ENCODE data around the gene PLXNA2. TPM values are rescaled to one million over a fixed set of nuclear protein-coding genes. Genes with fewer than 3 reads are reported as not detected.

Gene PLXNA2
- total and polyA plus RNA-seq, 2 of the 8 experiments (the other 6 are each of a cell fraction or from before 2014, with no cell fraction given), result 0.33 to 1.5 TPM

DNA sequence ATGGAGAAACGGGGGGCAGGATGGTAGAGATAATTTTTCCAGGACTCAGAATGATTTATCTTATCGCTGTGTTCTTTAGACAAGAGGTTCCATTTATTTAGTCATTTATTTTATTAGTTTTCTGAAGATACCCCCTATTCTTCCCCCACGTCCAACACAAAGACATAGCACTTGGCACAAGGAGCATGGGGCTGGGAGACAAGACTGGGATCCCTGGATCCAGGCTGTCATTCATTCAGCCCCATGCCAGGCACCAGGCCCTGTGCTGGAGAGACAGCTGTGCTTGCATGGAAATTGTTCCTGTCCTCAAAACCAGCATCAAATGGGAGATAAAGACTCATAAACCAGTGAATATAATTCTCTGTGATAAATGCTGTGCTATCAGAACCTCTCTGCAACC is 27.1 kb upstream of the PLXNA2 start:
- Histone ChIP-seq H2BK20ac (ENCODE audit: low read length) (no peak overlapping the region), H3K79me2 (ENCODE audit: control insufficient read depth in 1 of 2, insufficient read depth in 2 of 2, low read length in 2 of 2) (no peaks in the 10 kb centered on the region), H4K8ac (ENCODE audit: extremely low read depth, insufficient read depth, low read length) (no peak overlapping the region), H2BK12ac (ENCODE audit: low read depth, low read length) (no peak overlapping the region), H2BK15ac (ENCODE audit: low read length) (no peak overlapping the region), H4K91ac (replicated peaks; ENCODE audit: insufficient read length, low read length) (no peak overlapping the region), H3K14ac (ENCODE audit: insufficient read length) (no peak overlapping the region), H3K36me3 (ENCODE audit: control insufficient read depth in 2 of 4, insufficient read depth in 4 of 4, low read length in 3 of 4) (no peaks in the 10 kb centered on the region), H3K4me2 (ENCODE audit: insufficient read depth in 1 of 2, low read depth in 2 of 2, low read length in 2 of 2) (no peak overlapping the region), H3K4me3 (ENCODE audit: extremely low read depth in 1 of 4, insufficient read depth in 2 of 4, low read depth in 3 of 4, low read length in 4 of 4) (no peak overlapping the region), H4K20me1 (replicated peaks in 1 of 2; ENCODE audit: control insufficient read depth in 1 of 2, insufficient read depth in 2 of 2, low read length in 2 of 2) (no peaks in the 10 kb centered on the region), H3K9me3 (ENCODE audit: insufficient read depth in 2 of 2, low read depth in 1 of 2, low read length in 1 of 2) (no peaks in the 10 kb centered on the region), H2BK120ac (replicated peaks; ENCODE audit: low read depth, low read length) (no peak overlapping the region), H2AFZ (ENCODE audit: low read length) (no peak overlapping the region), H3K18ac (ENCODE audit: extremely low read depth, low read length) (no peak overlapping the region), H2BK5ac (ENCODE audit: low read depth, low read length) (no peak overlapping the region), H3K27me3 (replicated peaks in 1 of 4; ENCODE audit: control insufficient read depth in 3 of 4, extremely low read depth in 1 of 4, insufficient read depth in 3 of 4, low read length in 3 of 4) (no peaks in the 10 kb centered on the region; a peak in 1 of 7 replicates), H3K56ac (replicated peaks; ENCODE audit: insufficient read length, low read depth, low read length) (no peak overlapping the region), H3K4me1 (replicated peaks in 1 of 4; ENCODE audit: control insufficient read depth in 3 of 4, insufficient read depth in 4 of 4, low read length in 3 of 4) (peaks cover 0 to 3% (median 1%) of the 10 kb centered on the region in 4 experiments; a peak in 1 of 7 replicates), H3K79me1 (ENCODE audit: low read depth, low read length) (no peaks in the 10 kb centered on the region), H3K23me2 (ENCODE audit: low read depth, low read length) (no peaks in the 10 kb centered on the region; the same call in 1 of the 2 replicates), H3K23ac (ENCODE audit: insufficient read length) (no peak overlapping the region), H3K4ac (replicated peaks; ENCODE audit: insufficient read length, low read depth, low read length) (no peak overlapping the region), H2AK5ac (ENCODE audit: low read depth, low read length) (no peak overlapping the region), H4K5ac (ENCODE audit: insufficient read length, low read depth, low read length) (no peak overlapping the region), H3K27ac (ENCODE audit: low read depth, low read length) (no peak overlapping the region), H3K9ac (replicated peaks in 1 of 4; ENCODE audit: extremely low read depth in 1 of 4, low read depth in 3 of 4, low read length in 3 of 4) (no peak overlapping the region)
- 94% methylated on average over 3 of the region's 3 CpGs; no CpG with 5 or more reads in 1 of the 2 experiments for WGBS, 2 experiments (ENCODE audit: extremely low coverage in 1 of 2, insufficient coverage in 1 of 2, insufficient read length in 1 of 2, insufficient replicate concordance in 2 of 2, low coverage in 1 of 2, low lambda C conversion rate in 2 of 2, missing lambda C conversion rate in 1 of 2)
- no peak for DNase-seq (ENCODE audit: low read depth in 1 of 2, low spot score in 2 of 2)
- CTCF ChIA-PET (ENCODE audit: partially characterized antibody), result interaction anchor here (1.4 to 2.8 kb wide), 2 partner anchors 19 to 26 kb away, joined by 6 to 11 read pairs; partner anchors contain the start of gene PLXNA2
- POLR2A ChIA-PET (ENCODE audit: partially characterized antibody), result no interaction called here
- FAIRE-seq, result no peak
- no peak for TF ChIP-seq SIN3A (conservative IDR thresholded peaks at IDR 0.05 in 1 of 2, IDR thresholded peaks at IDR 0.05 in 1 of 2; ENCODE audit: low read depth in 1 of 2, low read length in 2 of 2)
- TF ChIP-seq BCL11A (IDR thresholded peaks at IDR 0.05; ENCODE audit: low read depth in 2 of 2, low read length in 2 of 2), result no peak
